ENCODE data around the gene SLC25A10. TPM values are rescaled to one million over a fixed set of nuclear protein-coding genes. Genes with fewer than 3 reads are reported as not detected.

SLC25A10 gene
- polyA plus RNA-seq, 4 donors, result 40.3 to 79.1 (median 57.3) TPM

DNA sequence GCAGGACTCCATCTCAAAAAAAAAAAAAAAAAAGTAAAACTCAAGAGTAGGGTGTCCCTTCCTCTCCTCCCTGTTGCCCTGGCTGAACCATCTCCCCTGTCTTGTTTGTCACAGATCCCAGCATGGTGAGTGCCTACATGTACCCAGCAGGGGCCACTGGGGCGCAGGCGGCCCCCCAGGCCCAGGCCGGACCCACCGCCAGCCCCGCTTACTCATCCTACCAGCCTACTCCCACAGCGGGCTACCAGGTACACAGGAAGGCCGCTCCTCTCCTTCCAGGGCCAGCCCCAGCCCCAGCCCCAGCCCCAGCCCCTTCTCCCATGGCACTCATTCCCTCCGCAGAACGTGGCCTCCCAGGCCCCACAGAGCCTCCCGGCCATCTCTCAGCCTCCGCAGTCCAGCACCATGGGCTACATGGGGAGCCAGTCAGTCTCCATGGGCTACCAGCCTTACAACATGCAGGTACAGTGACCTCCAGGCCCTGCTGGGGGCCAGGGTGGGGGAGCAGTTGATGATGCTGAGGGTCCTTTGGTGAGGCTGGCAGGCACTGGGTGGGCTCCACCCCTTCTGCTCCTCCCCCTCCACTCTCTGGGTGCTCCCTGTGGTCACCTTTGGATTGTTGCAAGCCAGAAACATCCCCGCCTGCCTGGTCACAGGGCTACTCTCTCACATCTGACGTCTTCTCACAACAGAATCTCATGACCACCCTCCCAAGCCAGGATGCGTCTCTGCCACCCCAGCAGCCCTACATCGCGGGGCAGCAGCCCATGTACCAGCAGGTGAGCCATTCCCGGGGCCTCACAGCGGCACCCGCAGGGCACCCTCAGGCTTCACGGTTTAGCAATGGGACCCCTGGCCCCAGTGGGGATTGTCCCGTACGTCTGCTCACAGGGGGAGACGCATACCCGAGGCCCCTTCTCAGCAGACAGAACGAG, 11.5 kb upstream of the SLC25A10 start:
- DNase-seq, result no peak
- H3K27ac ChIP-seq (ENCODE audit: low read depth in 1 of 3, low read length in 2 of 3), result no peak overlapping the region
- H3K4me1 ChIP-seq (ENCODE audit: control insufficient read depth in 3 of 3, insufficient read depth in 2 of 3, low read depth in 1 of 3, low read length in 2 of 3), result peaks cover 0 to 21% (median 0%) of the 10 kb centered on the region in 3 donors
- peak overlapping the region in 1 of 3 donors; percentile 88 for H3K4me3 ChIP-seq (ENCODE audit: low read depth in 1 of 3, low read length in 3 of 3)
- no peaks in the 10 kb centered on the region for H3K27me3 ChIP-seq (ENCODE audit: control insufficient read depth in 3 of 3, insufficient read depth in 3 of 3, low read length in 3 of 3)
- peaks cover 9 to 71% (median 18%) of the 10 kb centered on the region in 3 donors for H3K36me3 ChIP-seq (ENCODE audit: control insufficient read depth in 3 of 3, insufficient read depth in 2 of 3, low read depth in 1 of 3, low read length in 3 of 3)
- FAIRE-seq, result no peak
- 87 to 89% (median 88%) methylated on average over 25 of the region's 25 CpGs for WGBS, 3 donors
- H3K9me3 ChIP-seq (ENCODE audit: control insufficient read depth in 2 of 2, insufficient read depth in 1 of 2, low read depth in 1 of 2, low read length in 1 of 2), result no peaks in the 10 kb centered on the region

GRCh38 chr17:81701288-81702071, 10.6 kb upstream of the SLC25A10 start:
- FAIRE-seq (no peak), DNase-seq (peak; percentile 33 to 60)
- Histone ChIP-seq H3K9me3 (ENCODE audit: control insufficient read depth in 2 of 2, insufficient read depth in 1 of 2, low read depth in 1 of 2, low read length in 1 of 2) (no peaks in the 10 kb centered on the region), H3K4me3 (ENCODE audit: low read depth in 1 of 3, low read length in 3 of 3) (peak overlapping the region in 2 of 3 donors; percentile 88 to 94), H3K36me3 (ENCODE audit: control insufficient read depth in 3 of 3, insufficient read depth in 2 of 3, low read depth in 1 of 3, low read length in 3 of 3) (peaks cover 7 to 71% (median 13%) of the 10 kb centered on the region in 3 donors), H3K27ac (ENCODE audit: low read depth in 1 of 3, low read length in 2 of 3) (peak overlapping the region in 2 of 3 donors; percentile 30 to 95), H3K27me3 (ENCODE audit: control insufficient read depth in 3 of 3, insufficient read depth in 3 of 3, low read length in 3 of 3) (no peaks in the 10 kb centered on the region), H3K4me1 (ENCODE audit: control insufficient read depth in 3 of 3, insufficient read depth in 2 of 3, low read depth in 1 of 3, low read length in 2 of 3) (peaks cover 0 to 21% (median 0%) of the 10 kb centered on the region in 3 donors)
- WGBS, 3 donors, result 45 to 66% (median 54%) methylated on average over 23 of the region's 23 CpGs

GRCh38 chr17:81702934-81703746, 8.9 kb upstream of the SLC25A10 start, which contains the start of gene MRPL12:
MRPL12 (plus strand) TSS chr17:81703367; CDS start chr17:81703502, 135 bp downstream.
- DNase-seq, result peak; percentile 93 to 98
- WGBS, 3 donors, result 0 to 1% (median 0%) methylated on average over 77 to 102 of the region's 102 CpGs
- H3K4me1 ChIP-seq (ENCODE audit: control insufficient read depth in 3 of 3, insufficient read depth in 2 of 3, low read depth in 1 of 3, low read length in 2 of 3), result peaks cover 0 to 21% (median 0%) of the 10 kb centered on the region in 3 donors
- H3K36me3 ChIP-seq (ENCODE audit: control insufficient read depth in 3 of 3, insufficient read depth in 2 of 3, low read depth in 1 of 3, low read length in 3 of 3), result peaks cover 12 to 71% (median 13%) of the 10 kb centered on the region in 3 donors
- no peaks in the 10 kb centered on the region for H3K27me3 ChIP-seq (ENCODE audit: control insufficient read depth in 3 of 3, insufficient read depth in 3 of 3, low read length in 3 of 3)
- peak within 1 kb of the TSS; percentile 88 to 96 (median 95) for H3K27ac ChIP-seq (ENCODE audit: low read depth in 1 of 3, low read length in 2 of 3)
- no peak for FAIRE-seq
- no peaks in the 10 kb centered on the region for H3K9me3 ChIP-seq (ENCODE audit: control insufficient read depth in 2 of 2, insufficient read depth in 1 of 2, low read depth in 1 of 2, low read length in 1 of 2)
- H3K4me3 ChIP-seq (ENCODE audit: low read depth in 1 of 3, low read length in 3 of 3), result peak within 1 kb of the TSS; percentile 88 to 97 (median 94)

GRCh38 chr17:81703747-81704654, 8.1 kb upstream of the SLC25A10 start:
- Histone ChIP-seq H3K36me3 (ENCODE audit: control insufficient read depth in 3 of 3, insufficient read depth in 2 of 3, low read depth in 1 of 3, low read length in 3 of 3) (peaks cover 11 to 73% (median 12%) of the 10 kb centered on the region in 3 donors), H3K4me1 (ENCODE audit: control insufficient read depth in 3 of 3, insufficient read depth in 2 of 3, low read depth in 1 of 3, low read length in 2 of 3) (peaks cover 0 to 21% (median 0%) of the 10 kb centered on the region in 3 donors), H3K4me3 (ENCODE audit: low read depth in 1 of 3, low read length in 3 of 3) (peak overlapping the region; percentile 88 to 97 (median 94)), H3K27ac (ENCODE audit: low read depth in 1 of 3, low read length in 2 of 3) (peak overlapping the region in 2 of 3 donors; percentile 88 to 96), H3K9me3 (ENCODE audit: control insufficient read depth in 2 of 2, insufficient read depth in 1 of 2, low read depth in 1 of 2, low read length in 1 of 2) (no peaks in the 10 kb centered on the region), H3K27me3 (ENCODE audit: control insufficient read depth in 3 of 3, insufficient read depth in 3 of 3, low read length in 3 of 3) (no peaks in the 10 kb centered on the region)
- WGBS, 3 donors, result 12 to 24% (median 19%) methylated on average over 25 to 27 of the region's 27 CpGs
- DNase-seq (no peak), FAIRE-seq (no peak)

DNA sequence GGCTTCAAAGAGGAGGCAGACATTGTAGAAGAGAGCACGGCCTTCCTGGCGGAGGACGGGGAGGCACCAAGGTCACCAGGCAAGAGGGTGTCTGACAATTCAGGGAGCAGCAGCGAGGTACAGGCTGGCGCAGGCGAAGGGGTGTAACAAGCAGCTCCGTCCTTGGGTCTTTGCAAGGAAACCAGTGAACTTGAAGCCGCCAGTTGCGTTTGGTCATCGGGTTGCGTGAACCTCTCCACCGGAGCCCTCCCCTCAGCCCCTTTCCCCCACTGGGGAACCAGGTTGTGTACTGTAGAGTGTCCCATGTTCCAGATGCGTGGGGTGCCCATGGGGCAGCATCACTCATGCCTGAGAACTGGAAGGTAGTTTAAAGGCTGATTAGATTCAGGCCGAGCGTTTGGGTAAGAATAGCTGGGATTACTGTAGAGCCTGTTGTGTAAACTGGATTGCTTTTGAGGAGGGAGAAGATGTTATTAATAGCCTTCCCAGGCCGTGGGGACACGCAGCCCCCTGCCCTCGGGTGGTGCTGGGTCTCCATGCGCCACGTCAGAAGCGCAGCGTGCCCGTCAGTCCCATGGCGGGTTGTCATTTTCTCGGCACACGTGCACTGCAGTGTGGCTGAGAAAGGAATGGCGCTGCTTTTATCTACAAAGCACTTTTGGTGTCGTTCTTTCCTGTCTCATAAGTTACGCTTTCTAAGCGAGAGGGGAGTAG, 6.4 kb upstream of the SLC25A10 start:
- FAIRE-seq (no peak), DNase-seq (no peak)
- H3K27ac ChIP-seq (ENCODE audit: low read depth in 1 of 3, low read length in 2 of 3), result no peak overlapping the region
- H3K36me3 ChIP-seq (ENCODE audit: control insufficient read depth in 3 of 3, insufficient read depth in 2 of 3, low read depth in 1 of 3, low read length in 3 of 3), result peaks cover 7 to 66% (median 12%) of the 10 kb centered on the region in 3 donors
- no peak overlapping the region for H3K4me3 ChIP-seq (ENCODE audit: low read depth in 1 of 3, low read length in 3 of 3)
- no peaks in the 10 kb centered on the region for H3K9me3 ChIP-seq (ENCODE audit: control insufficient read depth in 2 of 2, insufficient read depth in 1 of 2, low read depth in 1 of 2, low read length in 1 of 2)
- WGBS, 3 donors, result 93 to 96% (median 95%) methylated on average over 30 of the region's 30 CpGs
- no peaks in the 10 kb centered on the region for H3K27me3 ChIP-seq (ENCODE audit: control insufficient read depth in 3 of 3, insufficient read depth in 3 of 3, low read length in 3 of 3)
- peaks cover 0 to 27% (median 2%) of the 10 kb centered on the region in 3 donors for H3K4me1 ChIP-seq (ENCODE audit: control insufficient read depth in 3 of 3, insufficient read depth in 2 of 3, low read depth in 1 of 3, low read length in 2 of 3)

DNA sequence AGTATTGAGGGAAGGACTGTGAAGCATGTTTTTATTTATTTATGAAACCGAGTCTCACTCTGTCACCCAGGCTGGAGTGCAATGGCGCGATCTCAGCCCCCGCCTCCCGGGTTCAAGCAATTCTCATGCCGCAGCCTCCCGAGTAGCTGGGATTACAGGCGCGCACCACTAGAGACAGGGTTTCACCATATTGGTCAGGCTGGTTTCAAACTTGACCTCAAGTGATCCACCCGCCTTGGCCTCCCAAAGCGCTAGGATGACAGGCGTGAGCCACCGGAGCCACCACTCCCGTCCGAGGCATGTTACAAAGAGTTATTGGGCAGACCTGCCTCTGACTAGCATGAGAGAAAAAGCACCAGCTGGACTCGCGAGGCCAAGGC, 5.9 kb upstream of the SLC25A10 start:
- no peak for FAIRE-seq
- 95 to 96% (median 96%) methylated on average over 17 of the region's 17 CpGs for WGBS, 3 donors

More for the DNA sequence above, 5.9 kb upstream of the SLC25A10 start:
- no peak for DNase-seq
- Histone ChIP-seq H3K4me3 (ENCODE audit: low read depth in 1 of 3, low read length in 3 of 3) (no peak overlapping the region), H3K27ac (ENCODE audit: low read depth in 1 of 3, low read length in 2 of 3) (no peak overlapping the region), H3K9me3 (ENCODE audit: control insufficient read depth in 2 of 2, insufficient read depth in 1 of 2, low read depth in 1 of 2, low read length in 1 of 2) (no peaks in the 10 kb centered on the region), H3K4me1 (ENCODE audit: control insufficient read depth in 3 of 3, insufficient read depth in 2 of 3, low read depth in 1 of 3, low read length in 2 of 3) (peaks cover 2 to 27% (median 5%) of the 10 kb centered on the region in 3 donors), H3K36me3 (ENCODE audit: control insufficient read depth in 3 of 3, insufficient read depth in 2 of 3, low read depth in 1 of 3, low read length in 3 of 3) (peaks cover 6 to 60% (median 12%) of the 10 kb centered on the region in 3 donors), H3K27me3 (ENCODE audit: control insufficient read depth in 3 of 3, insufficient read depth in 3 of 3, low read length in 3 of 3) (peaks cover 0 to 2% (median 0%) of the 10 kb centered on the region in 3 donors)

Data from small intestine (tissue), 7 donors.